ENCODE results near the gene TBC1D1. TPM values are rescaled to one million over a fixed set of nuclear protein-coding genes. Genes with fewer than 3 reads are reported as not detected.

Gene TBC1D1
- total RNA-seq, 1 experiment from 2014 or later: 56.0 TPM

DNA sequence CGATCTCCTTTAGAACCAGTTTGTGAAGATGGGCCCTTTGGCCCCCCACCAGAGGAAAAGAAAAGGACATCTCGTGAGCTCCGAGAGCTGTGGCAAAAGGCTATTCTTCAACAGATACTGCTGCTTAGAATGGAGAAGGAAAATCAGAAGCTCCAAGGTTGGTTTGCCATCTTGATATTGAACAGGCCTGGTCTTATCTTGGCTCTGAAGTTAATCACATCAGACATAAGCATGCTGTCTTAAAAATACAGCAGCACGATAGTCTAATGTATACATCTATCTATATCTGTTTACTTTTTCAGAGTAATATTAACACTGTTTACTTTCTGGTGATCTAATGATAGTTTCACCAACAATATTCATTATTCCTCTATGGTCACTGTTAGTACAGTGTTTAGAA is 199.1 kb downstream of the TBC1D1 start:
- Histone ChIP-seq H3K9me3 (ENCODE audit: control insufficient read depth, insufficient read depth, low read depth, low read length) (no peaks in the 10 kb centered on the region), H3K4me1 (ENCODE audit: control insufficient read depth, insufficient read depth, low read length) (no peaks in the 10 kb centered on the region), H3K27me3 (ENCODE audit: control insufficient read depth, insufficient read depth, low read length) (no peaks in the 10 kb centered on the region), H3K27ac (ENCODE audit: low read length) (no peak overlapping the region), H3K36me3 (ENCODE audit: control insufficient read depth, insufficient read depth, low read length) (no peaks in the 10 kb centered on the region; the same call in 1 of the 2 replicates), H3K4me3 (ENCODE audit: low read depth in 2 of 2, low read length in 2 of 2) (no peak overlapping the region)
- no peak for TF ChIP-seq CTCF (IDR thresholded peaks at IDR 0.05)
- TF ChIP-seq POLR2AphosphoS5 (IDR thresholded peaks at IDR 0.05; ENCODE audit: low read depth, low read length): no peak
- TF ChIP-seq SIN3A (IDR thresholded peaks at IDR 0.05; ENCODE audit: borderline replicate concordance, insufficient read depth, low read depth, low read length): no peak
- TF ChIP-seq, protein P1, sequence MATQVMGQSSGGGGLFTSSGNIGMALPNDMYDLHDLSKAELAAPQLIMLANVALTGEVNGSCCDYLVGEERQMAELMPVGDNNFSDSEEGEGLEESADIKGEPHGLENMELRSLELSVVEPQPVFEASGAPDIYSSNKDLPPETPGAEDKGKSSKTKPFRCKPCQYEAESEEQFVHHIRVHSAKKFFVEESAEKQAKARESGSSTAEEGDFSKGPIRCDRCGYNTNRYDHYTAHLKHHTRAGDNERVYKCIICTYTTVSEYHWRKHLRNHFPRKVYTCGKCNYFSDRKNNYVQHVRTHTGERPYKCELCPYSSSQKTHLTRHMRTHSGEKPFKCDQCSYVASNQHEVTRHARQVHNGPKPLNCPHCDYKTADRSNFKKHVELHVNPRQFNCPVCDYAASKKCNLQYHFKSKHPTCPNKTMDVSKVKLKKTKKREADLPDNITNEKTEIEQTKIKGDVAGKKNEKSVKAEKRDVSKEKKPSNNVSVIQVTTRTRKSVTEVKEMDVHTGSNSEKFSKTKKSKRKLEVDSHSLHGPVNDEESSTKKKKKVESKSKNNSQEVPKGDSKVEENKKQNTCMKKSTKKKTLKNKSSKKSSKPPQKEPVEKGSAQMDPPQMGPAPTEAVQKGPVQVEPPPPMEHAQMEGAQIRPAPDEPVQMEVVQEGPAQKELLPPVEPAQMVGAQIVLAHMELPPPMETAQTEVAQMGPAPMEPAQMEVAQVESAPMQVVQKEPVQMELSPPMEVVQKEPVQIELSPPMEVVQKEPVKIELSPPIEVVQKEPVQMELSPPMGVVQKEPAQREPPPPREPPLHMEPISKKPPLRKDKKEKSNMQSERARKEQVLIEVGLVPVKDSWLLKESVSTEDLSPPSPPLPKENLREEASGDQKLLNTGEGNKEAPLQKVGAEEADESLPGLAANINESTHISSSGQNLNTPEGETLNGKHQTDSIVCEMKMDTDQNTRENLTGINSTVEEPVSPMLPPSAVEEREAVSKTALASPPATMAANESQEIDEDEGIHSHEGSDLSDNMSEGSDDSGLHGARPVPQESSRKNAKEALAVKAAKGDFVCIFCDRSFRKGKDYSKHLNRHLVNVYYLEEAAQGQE (IDR thresholded peaks at IDR 0.05; ENCODE audit: insufficient read depth in 1 of 2, low read depth in 2 of 2, low read length in 1 of 2): no peak
- no peak for TF ChIP-seq TCF7L2 (IDR thresholded peaks at IDR 0.05; ENCODE audit: low read depth, low read length)
- intact Hi-C loops (cut with micrococcal nuclease; ENCODE audit: unreplicated experiment) (no loop called here), in situ Hi-C loops (cut with HindIII; ENCODE audit: low pct_unique_long_range_greater_than_20kb, low sequenced_read_pairs) (no loop called here)
- POLR2A ChIA-PET: no interaction called here
- BruUV-seq (replicated peaks): no TSS peak
- ATAC-seq (no peak), DNase-seq (ENCODE audit: low read depth, low spot score) (no peak)
- CTCF ChIA-PET: no interaction called here

DNA sequence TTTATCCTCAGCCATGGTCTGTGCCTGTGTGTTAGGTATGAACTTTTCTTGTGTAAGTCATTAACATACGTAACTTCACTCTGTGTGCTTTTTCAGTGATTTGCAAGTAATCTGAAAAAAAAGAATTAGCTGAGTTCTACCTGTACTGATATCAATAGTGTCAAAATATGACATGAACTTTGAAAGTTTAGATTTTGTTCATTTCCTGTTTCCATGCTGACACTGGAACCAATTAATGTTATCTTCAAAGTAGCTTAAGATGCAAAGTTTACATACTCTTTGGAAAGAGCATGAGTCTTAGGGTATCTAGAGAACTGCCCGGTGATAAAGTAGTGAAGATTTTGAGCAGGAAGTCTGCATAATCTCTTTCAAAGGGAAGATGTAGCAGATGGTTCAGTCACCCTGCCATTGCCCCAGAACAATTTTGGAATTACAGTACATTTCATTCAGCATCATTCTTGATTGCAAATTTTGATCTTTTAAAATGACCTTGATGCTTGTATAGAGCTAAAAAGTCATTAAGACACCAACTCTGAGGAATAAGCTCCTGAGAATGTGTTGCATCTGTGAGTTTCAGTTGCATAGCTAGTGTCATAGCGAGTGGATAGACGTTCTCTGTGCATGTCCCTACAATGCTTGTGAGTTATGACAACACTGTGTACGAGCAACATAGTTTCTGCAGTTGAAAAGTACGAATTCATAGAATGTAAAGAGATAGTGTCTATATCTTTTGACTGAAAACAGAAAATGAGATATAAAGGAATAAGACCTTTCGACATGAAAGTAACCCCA is 199.8 kb downstream of the TBC1D1 start:
- Histone ChIP-seq H3K9me3 (ENCODE audit: control insufficient read depth, insufficient read depth, low read depth, low read length) (no peaks in the 10 kb centered on the region), H3K36me3 (ENCODE audit: control insufficient read depth, insufficient read depth, low read length) (no peaks in the 10 kb centered on the region; the same call in 1 of the 2 replicates), H3K4me3 (ENCODE audit: low read depth in 2 of 2, low read length in 2 of 2) (no peak overlapping the region), H3K27ac (ENCODE audit: low read length) (no peak overlapping the region), H3K27me3 (ENCODE audit: control insufficient read depth, insufficient read depth, low read length) (no peaks in the 10 kb centered on the region), H3K4me1 (ENCODE audit: control insufficient read depth, insufficient read depth, low read length) (no peaks in the 10 kb centered on the region)
- TF ChIP-seq, protein P1 (IDR thresholded peaks at IDR 0.05; ENCODE audit: insufficient read depth in 1 of 2, low read depth in 2 of 2, low read length in 1 of 2): no peak
- TF ChIP-seq CTCF (IDR thresholded peaks at IDR 0.05): no peak
- TF ChIP-seq POLR2AphosphoS5 (IDR thresholded peaks at IDR 0.05; ENCODE audit: low read depth, low read length): no peak
- no peak for TF ChIP-seq TCF7L2 (IDR thresholded peaks at IDR 0.05; ENCODE audit: low read depth, low read length)
- TF ChIP-seq SIN3A (IDR thresholded peaks at IDR 0.05; ENCODE audit: borderline replicate concordance, insufficient read depth, low read depth, low read length): no peak
- no peak for ATAC-seq
- in situ Hi-C loops (cut with HindIII; ENCODE audit: low pct_unique_long_range_greater_than_20kb, low sequenced_read_pairs): no loop called here
- intact Hi-C loops (cut with micrococcal nuclease; ENCODE audit: unreplicated experiment): no loop called here
- no peak for DNase-seq (ENCODE audit: low read depth, low spot score)
- POLR2A ChIA-PET: no interaction called here
- no TSS peak for BruUV-seq (replicated peaks)
- CTCF ChIA-PET: no interaction called here
